H9 (cell line): ENCODE measurements around the gene PPIP5K1. TPM values are rescaled to one million over a fixed set of nuclear protein-coding genes. Genes with fewer than 3 reads are reported as not detected.
"Not testable (repeated sequence)": the region's sequence is repeated elsewhere in the genome, so short reads cannot be mapped to it uniquely, and the experiment has no call there.

Experiments used
- DNase-seq: peaks from one replicate; pipeline ENCODE4 v3.0.0-alpha.2; 2017
- H2AFZ ChIP-seq: one replicate; pipeline ENCODE4 v1.6.1; 2013; ENCODE audit warnings: mild to moderate bottlenecking, low read length, control low read depth, moderate library complexity
- H2AK5ac ChIP-seq: 2 replicates; pipeline ENCODE4 v1.6.1; 2013; ENCODE audit warnings: low read length, control low read depth, mixed read lengths; ENCODE audit not compliant: insufficient read length
- H2BK120ac ChIP-seq: one replicate; pipeline ENCODE4 v1.6.1; 2013; ENCODE audit warnings: low read depth, mild to moderate bottlenecking, low read length, control low read depth, inconsistent platforms; ENCODE audit not compliant: poor library complexity, severe bottlenecking
- H2BK12ac ChIP-seq: 2 replicates; pipeline ENCODE4 v1.6.1; 2013; ENCODE audit warnings: low read length, control low read depth, mixed read lengths, low read depth; ENCODE audit not compliant: insufficient read length
- H2BK15ac ChIP-seq: 2 replicates; pipeline ENCODE4 v1.6.1; 2013; ENCODE audit warnings: low read depth, low read length, control low read depth
- H2BK20ac ChIP-seq: one replicate; pipeline ENCODE4 v1.6.1; 2013; ENCODE audit warnings: low read depth, mild to moderate bottlenecking, low read length, control low read depth, inconsistent platforms; ENCODE audit not compliant: poor library complexity, severe bottlenecking
- H2BK5ac ChIP-seq: 2 replicates; pipeline ENCODE4 v1.6.1; 2013; ENCODE audit warnings: low read length, control low read depth, mixed read lengths; ENCODE audit not compliant: insufficient read length
- H3K14ac ChIP-seq: 2 replicates; pipeline ENCODE4 v1.6.1; 2013; ENCODE audit warnings: low read length, control low read depth; ENCODE audit not compliant: insufficient read depth
- H3K18ac ChIP-seq: 2 replicates; pipeline ENCODE4 v1.6.1; 2013; ENCODE audit warnings: low read depth, mild to moderate bottlenecking, mixed read lengths, low read length, control low read depth; ENCODE audit not compliant: insufficient read length
- H3K23ac ChIP-seq: 2 replicates; pipeline ENCODE4 v1.6.1; 2013; ENCODE audit warnings: low read length, control low read depth, mixed read lengths, low read depth; ENCODE audit not compliant: insufficient read length
- H3K23me2 ChIP-seq: 2 replicates; pipeline ENCODE4 v1.6.1; 2013; ENCODE audit warnings: low read depth, mild to moderate bottlenecking, mixed read lengths, low read length, control low read depth; ENCODE audit not compliant: insufficient read length, poor library complexity, severe bottlenecking
- H3K27ac ChIP-seq: 2 replicates; pipeline ENCODE4 v1.5.1; 2013; ENCODE audit warnings: low read length, control low read depth, mixed read lengths, low read depth; ENCODE audit not compliant: insufficient read length
- H3K27me3 ChIP-seq: 2 replicates; pipeline ENCODE4 v1.6.1; 2013; ENCODE audit warnings: low read length, control low read depth, inconsistent platforms; ENCODE audit not compliant: insufficient read depth
- H3K4ac ChIP-seq: 2 replicates; pipeline ENCODE4 v1.6.1; 2013; ENCODE audit warnings: low read depth, mild to moderate bottlenecking, control low read depth, inconsistent platforms, low read length, moderate library complexity
- H3K4me1 ChIP-seq: 2 replicates; pipeline ENCODE4 v1.6.1; 2013; ENCODE audit warnings: low read length, control low read depth, inconsistent platforms; ENCODE audit not compliant: insufficient read depth
- H3K4me2 ChIP-seq: 2 replicates; pipeline ENCODE4 v1.6.1; 2013; ENCODE audit warnings: low read length, control low read depth, mixed read lengths; ENCODE audit not compliant: insufficient read length, insufficient read depth
- H3K56ac ChIP-seq: 2 replicates; pipeline ENCODE4 v1.6.1; 2013; ENCODE audit warnings: low read depth, mild to moderate bottlenecking, mixed read lengths, low read length, control low read depth; ENCODE audit not compliant: insufficient read length
- H3K79me1 ChIP-seq: 2 replicates; pipeline ENCODE4 v1.6.1; 2013; ENCODE audit warnings: low read depth, mild to moderate bottlenecking, moderate library complexity, low read length, control low read depth, inconsistent platforms; ENCODE audit not compliant: insufficient read depth, poor library complexity, severe bottlenecking
- H3K79me2 ChIP-seq: 2 replicates; pipeline ENCODE4 v1.6.1; 2013; ENCODE audit warnings: low read length, control low read depth, inconsistent platforms; ENCODE audit not compliant: insufficient read depth
- H3K9ac ChIP-seq: 2 replicates; pipeline ENCODE4 v1.6.1; 2013; ENCODE audit warnings: low read length, control low read depth, mixed read lengths; ENCODE audit not compliant: insufficient read length; ENCODE audit errors: extremely low read depth
- H3K9me3 ChIP-seq: one replicate; pipeline ENCODE4 v1.6.1; 2013; ENCODE audit warnings: low read depth, low read length, inconsistent platforms; ENCODE audit not compliant: control insufficient read depth
- H3T11ph ChIP-seq: one replicate; pipeline ENCODE4 v1.6.1; 2013; ENCODE audit warnings: mild to moderate bottlenecking, low read length, control low read depth, inconsistent platforms
- H4K20me1 ChIP-seq: one replicate; pipeline ENCODE4 v1.6.1; 2013; ENCODE audit not compliant: control insufficient read depth, insufficient read length, insufficient read depth
- H4K5ac ChIP-seq: 2 replicates; pipeline ENCODE4 v1.6.1; 2013; ENCODE audit warnings: low read depth, mild to moderate bottlenecking, mixed read lengths, low read length, control low read depth; ENCODE audit not compliant: insufficient read length
- H4K8ac ChIP-seq: replicated peaks from 2 replicates; pipeline ENCODE4 v1.6.1; 2013; ENCODE audit warnings: low read length, control low read depth, mixed read lengths, low read depth; ENCODE audit not compliant: insufficient read length
- H4K91ac ChIP-seq: 2 replicates; pipeline ENCODE4 v1.6.1; 2013; ENCODE audit warnings: low read depth, mild to moderate bottlenecking, moderate library complexity, mixed read lengths, low read length, control low read depth; ENCODE audit not compliant: insufficient read length
- H3K27ac Mint-ChIP-seq, 3 experiments: 2 replicates in 2 of 3; 3 replicates in 1 of 3; pipeline ENCODE4 v1.8.0; 2020 to 2021; ENCODE audit warnings: mixed read lengths in 3 of 3, mild to moderate bottlenecking in 1 of 3, moderate library complexity in 1 of 3
- H3K27me3 Mint-ChIP-seq: 2 replicates; pipeline ENCODE4 v1.8.0; 2021; ENCODE audit warnings: low read depth, mild to moderate bottlenecking, moderate library complexity, mixed read lengths
- H3K36me3 Mint-ChIP-seq, 3 experiments: 2 replicates in 2 of 3; 3 replicates in 1 of 3; pipeline ENCODE4 v1.8.0; 2020 to 2021; ENCODE audit warnings: low read depth in 3 of 3, mixed read lengths in 3 of 3; ENCODE audit not compliant: insufficient read depth in 1 of 3
- H3K4me1 Mint-ChIP-seq, 2 experiments: 2 replicates each; pipeline ENCODE4 v1.8.0; 2020; ENCODE audit warnings: mixed read lengths in 2 of 2
- H3K4me3 Mint-ChIP-seq, 2 experiments: 2 replicates in 1 of 2; 3 replicates in 1 of 2; pipeline ENCODE4 v1.8.0; 2020 to 2021; ENCODE audit warnings: mild to moderate bottlenecking in 2 of 2, mixed read lengths in 2 of 2, moderate library complexity in 1 of 2
- H3K9me3 Mint-ChIP-seq, 2 experiments: 2 replicates in 1 of 2; 3 replicates in 1 of 2; pipeline ENCODE4 v1.8.0; 2020; ENCODE audit warnings: mild to moderate bottlenecking in 2 of 2, mixed read lengths in 2 of 2, moderate library complexity in 1 of 2
- WGBS: extraction: QIAGEN DNeasy Blood & Tissue Kit; methylation state at CpG from one replicate; pipeline ENCODE4 v1.1.7; 2013; ENCODE audit warnings: missing lambda C conversion rate, low lambda C conversion rate, mixed read lengths; ENCODE audit not compliant: insufficient read length; ENCODE audit errors: extremely low coverage; 5-methylcytosine and 5-hydroxymethylcytosine counted together
- total RNA-seq: library from RNA; stranded (reverse); gene quantifications from 2 replicates; pipeline ENCODE4 v1.2.1, GENCODE V29; 2021

Gene PPIP5K1
- total RNA-seq, 1 experiment from 2014 or later = 28.5 TPM

DNA sequence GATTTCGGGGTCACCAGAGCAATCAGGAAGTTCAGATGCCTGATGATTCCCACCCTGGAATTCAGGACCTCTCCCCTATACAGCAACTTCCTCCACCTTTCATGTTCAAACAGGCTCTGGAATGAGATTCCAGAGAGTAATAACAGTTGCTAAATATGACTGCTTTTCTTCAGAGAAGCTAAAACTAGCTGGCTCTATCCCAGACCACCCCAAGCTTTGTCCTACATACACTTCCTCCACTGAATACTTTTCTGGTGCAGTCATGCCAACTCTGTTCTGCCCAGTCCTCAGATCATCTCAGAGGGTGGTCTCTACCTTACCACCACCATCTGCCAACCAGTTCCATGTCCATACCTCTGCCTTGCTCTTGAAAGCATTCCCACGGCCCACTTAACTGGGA lies 23.4 kb downstream of the PPIP5K1 start:
- not testable (repeated sequence) for H2BK12ac ChIP-seq, H2BK5ac ChIP-seq, H3K23ac ChIP-seq, H3K79me2 ChIP-seq, H3K56ac ChIP-seq, H3K27me3 Mint-ChIP-seq, H2BK120ac ChIP-seq, H2AK5ac ChIP-seq, H3K4me1 Mint-ChIP-seq, H3K4me3 Mint-ChIP-seq, H4K20me1 ChIP-seq, H4K8ac ChIP-seq, H2BK20ac ChIP-seq, H3K27me3 ChIP-seq, H3K9ac ChIP-seq, H3K23me2 ChIP-seq, H3K27ac ChIP-seq, DNase-seq, H2BK15ac ChIP-seq, H3K4me2 ChIP-seq, H3K18ac ChIP-seq, H4K91ac ChIP-seq, H3K4me1 ChIP-seq, H3K14ac ChIP-seq, H3K27ac Mint-ChIP-seq, H3T11ph ChIP-seq, H4K5ac ChIP-seq, H3K9me3 Mint-ChIP-seq, H2AFZ ChIP-seq, H3K4ac ChIP-seq, H3K9me3 ChIP-seq, H3K79me1 ChIP-seq, H3K36me3 Mint-ChIP-seq
- WGBS = no CpG with 5 or more reads among the region's 2 CpGs

DNA sequence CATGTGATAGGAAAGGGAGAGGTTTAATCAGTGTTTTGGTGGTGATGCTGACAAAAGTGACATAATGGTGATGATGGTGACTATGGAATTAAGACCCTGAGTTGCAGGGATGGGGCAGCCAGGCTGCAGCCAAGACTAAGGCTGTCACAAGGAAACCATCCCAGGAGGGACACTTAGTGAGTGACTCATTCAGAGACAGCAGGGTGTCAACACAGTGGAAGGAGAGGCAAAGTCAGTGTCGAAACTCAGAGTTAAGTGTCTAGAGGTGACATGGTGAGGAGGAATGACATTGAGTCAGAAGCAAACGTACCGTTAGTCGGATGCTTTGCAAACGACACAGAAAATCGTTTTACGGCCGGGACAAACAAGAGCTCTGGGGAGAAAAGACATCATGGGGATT lies 26.2 kb downstream of the PPIP5K1 start:
- not testable (repeated sequence) for H2BK12ac ChIP-seq, H3K56ac ChIP-seq, H3K9me3 Mint-ChIP-seq, H3K23me2 ChIP-seq, H3K36me3 Mint-ChIP-seq, H3K27ac ChIP-seq, H3K9me3 ChIP-seq, H3K79me1 ChIP-seq, H4K91ac ChIP-seq, H4K8ac ChIP-seq, H3K23ac ChIP-seq, H3K27ac Mint-ChIP-seq, H4K20me1 ChIP-seq, DNase-seq, H3K18ac ChIP-seq, H2AK5ac ChIP-seq, H3K14ac ChIP-seq, H2BK20ac ChIP-seq, H2AFZ ChIP-seq, H3K4ac ChIP-seq, H3K27me3 ChIP-seq, H3K4me3 Mint-ChIP-seq, H2BK5ac ChIP-seq, H3K4me2 ChIP-seq, H3K9ac ChIP-seq, H2BK15ac ChIP-seq, H3K4me1 Mint-ChIP-seq, H3K79me2 ChIP-seq, H4K5ac ChIP-seq, H3K4me1 ChIP-seq, H3T11ph ChIP-seq, H3K27me3 Mint-ChIP-seq, H2BK120ac ChIP-seq
- no CpG with 5 or more reads among the region's 8 CpGs for WGBS
